Measurements from ENCODE around the gene ZNF653.

DNA sequence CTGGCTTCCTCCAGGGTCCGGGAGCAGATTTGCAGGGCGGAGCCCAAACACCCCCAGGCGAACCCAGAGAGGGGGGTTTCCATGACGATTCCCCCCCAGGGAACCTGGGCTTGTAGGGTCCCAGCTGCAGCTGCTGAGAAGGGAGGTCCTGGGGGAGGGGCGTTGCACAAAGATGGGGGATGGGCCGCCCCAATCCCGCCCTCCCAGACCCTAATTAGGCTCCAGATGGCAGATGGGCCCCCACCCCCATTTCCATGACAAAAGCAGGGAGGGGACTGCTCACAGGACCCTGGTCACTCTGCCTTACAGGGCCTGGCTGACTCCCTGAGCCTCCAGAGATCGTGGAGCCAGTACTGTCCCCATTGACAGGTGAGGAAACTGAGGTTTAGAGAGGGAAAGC is 40.0 kb downstream of the ZNF653 start:
- TF ChIP-seq, protein P1, sequence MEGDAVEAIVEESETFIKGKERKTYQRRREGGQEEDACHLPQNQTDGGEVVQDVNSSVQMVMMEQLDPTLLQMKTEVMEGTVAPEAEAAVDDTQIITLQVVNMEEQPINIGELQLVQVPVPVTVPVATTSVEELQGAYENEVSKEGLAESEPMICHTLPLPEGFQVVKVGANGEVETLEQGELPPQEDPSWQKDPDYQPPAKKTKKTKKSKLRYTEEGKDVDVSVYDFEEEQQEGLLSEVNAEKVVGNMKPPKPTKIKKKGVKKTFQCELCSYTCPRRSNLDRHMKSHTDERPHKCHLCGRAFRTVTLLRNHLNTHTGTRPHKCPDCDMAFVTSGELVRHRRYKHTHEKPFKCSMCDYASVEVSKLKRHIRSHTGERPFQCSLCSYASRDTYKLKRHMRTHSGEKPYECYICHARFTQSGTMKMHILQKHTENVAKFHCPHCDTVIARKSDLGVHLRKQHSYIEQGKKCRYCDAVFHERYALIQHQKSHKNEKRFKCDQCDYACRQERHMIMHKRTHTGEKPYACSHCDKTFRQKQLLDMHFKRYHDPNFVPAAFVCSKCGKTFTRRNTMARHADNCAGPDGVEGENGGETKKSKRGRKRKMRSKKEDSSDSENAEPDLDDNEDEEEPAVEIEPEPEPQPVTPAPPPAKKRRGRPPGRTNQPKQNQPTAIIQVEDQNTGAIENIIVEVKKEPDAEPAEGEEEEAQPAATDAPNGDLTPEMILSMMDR (IDR thresholded peaks at IDR 0.05; ENCODE audit: extremely low read depth in 1 of 2, insufficient read depth in 1 of 2, low read depth in 1 of 2, low read length in 2 of 2) = no peak
- TF ChIP-seq MYC (IDR thresholded peaks at IDR 0.05; ENCODE audit: low read depth, low read length) = no peak
- TF ChIP-seq, protein P2, sequence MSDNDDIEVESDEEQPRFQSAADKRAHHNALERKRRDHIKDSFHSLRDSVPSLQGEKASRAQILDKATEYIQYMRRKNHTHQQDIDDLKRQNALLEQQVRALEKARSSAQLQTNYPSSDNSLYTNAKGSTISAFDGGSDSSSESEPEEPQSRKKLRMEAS (IDR thresholded peaks at IDR 0.05; ENCODE audit: insufficient read depth, insufficient read length) = no peak
- no peak for TF ChIP-seq POLR2A (IDR thresholded peaks at IDR 0.05; ENCODE audit: low read depth, low read length)
- no peak for TF ChIP-seq EZH2 (IDR thresholded peaks at IDR 0.05; ENCODE audit: borderline replicate concordance, low read depth, low read length, severe bottlenecking)
- no peak for TF ChIP-seq POLR2AphosphoS5 (IDR thresholded peaks at IDR 0.05; ENCODE audit: insufficient read depth, low read depth, low read length)
- TF ChIP-seq GATA2 (IDR thresholded peaks at IDR 0.05; ENCODE audit: insufficient read depth, insufficient read length, low read depth, low read length) = no peak
- no peak for TF ChIP-seq FOS (IDR thresholded peaks at IDR 0.05; ENCODE audit: borderline replicate concordance, insufficient read depth, low read length)
